Measurements from ENCODE around the gene MAP1LC3C.

GRCh38 chr1:241997401-241997998 is 1.4 kb downstream of the MAP1LC3C start:
- no peak for TF ChIP-seq EZH2 (optimal IDR thresholded peaks at IDR 0.05; ENCODE audit: low read depth, low read length)
- no peak for TF ChIP-seq CTCF (IDR thresholded peaks at IDR 0.05; ENCODE audit: low read length)
- TF ChIP-seq EZH2phosphoT487 (IDR thresholded peaks at IDR 0.05; ENCODE audit: low read length) = no peak

Data from MM.1S (cell line).